HepG2 (cell line): Measurements from ENCODE around the gene BSN. TPM values are rescaled to one million over a fixed set of nuclear protein-coding genes. Genes with fewer than 3 reads are reported as not detected.

Experiments used
- ATAC-seq: fragments of 200-7000 bp; cut with Tn5 transposase; 3 replicates; pipeline ENCODE4 v1.9.1; 2020; ENCODE audit warnings: mild to moderate bottlenecking, moderate library complexity
- BruUV-seq: library from RNA; stranded (reverse); fragments of 400-500 nt; replicated peaks from 2 replicates; lab custom pipeline; 2021; lab: Mats Ljungman, UMichigan
- CTCF ChIA-PET: fragments of 300-600 bp; formaldehyde crosslinking; extraction: SDS; loops from one replicate; lab custom pipeline; 2021; ENCODE audit warnings: low total read pairs, inconsistent platforms, low intra/inter-chr PET ratio; lab: Yijun Ruan, JAX
- POLR2A ChIA-PET: fragments of 350-600 bp; sonication (Branson Sonifier 250); formaldehyde crosslinking; loops from one replicate; lab custom pipeline; 2020; ENCODE audit warnings: antibody characterized with exemption, inconsistent platforms; lab: Yijun Ruan, JAX
- DNase-seq: peaks from one replicate; pipeline ENCODE4 v3.0.0-alpha.2; 2015; ENCODE audit warnings: low spot score
- FAIRE-seq: peaks from 3 replicates; lab custom pipeline; 2011; peaks lifted over from hg19 to GRCh38; lab: Jason Lieb, UNC
- H2AFZ ChIP-seq: one replicate; pipeline ENCODE4 v1.6.1; 2011; ENCODE audit warnings: low read length, inconsistent platforms
- H3K27ac ChIP-seq: fragments of 300-600 bp; 3 replicates; pipeline ENCODE4 v1.8.0; 2011; ENCODE audit warnings: mixed run types, mild to moderate bottlenecking, mixed read lengths, low read length, inconsistent platforms; ENCODE audit not compliant: insufficient read depth; ENCODE audit errors: extremely low read length
- H3K27me3 ChIP-seq, 2 experiments: fragments of 200-600 bp in 1 of 2; 2 replicates in 1 of 2; 3 replicates in 1 of 2; pipeline versions ENCODE4 v1.6.0 to v1.8.0; 2011; ENCODE audit warnings: low read length in 2 of 2, mild to moderate bottlenecking in 2 of 2, moderate library complexity in 2 of 2, inconsistent platforms in 1 of 2; ENCODE audit not compliant: insufficient read depth in 2 of 2, control insufficient read depth in 1 of 2
- H3K36me3 ChIP-seq, 2 experiments: fragments of 200-600 bp in 1 of 2; replicated peaks in 1 of 2; 2 replicates in 1 of 2; 3 replicates in 1 of 2; pipeline versions ENCODE4 v1.5.1 to v1.8.0; 2011; ENCODE audit warnings: low read length in 2 of 2, inconsistent platforms in 1 of 2; ENCODE audit not compliant: insufficient read depth in 2 of 2, control insufficient read depth in 1 of 2
- H3K4me1 ChIP-seq: 2 replicates; pipeline ENCODE4 v1.5.1; 2012; ENCODE audit warnings: low read length, inconsistent platforms; ENCODE audit not compliant: insufficient read depth
- H3K4me2 ChIP-seq: 2 replicates; pipeline ENCODE4 v1.6.0; 2011; ENCODE audit warnings: low read depth, low read length, inconsistent platforms
- H3K4me3 ChIP-seq, 3 experiments: fragments of 200-600 bp in 1 of 3; sonication (generic), shearing (Covaris generic) in 1 of 3; replicated peaks in 1 of 3; 2 replicates each; pipeline ENCODE4 v1.5.1; 2011 to 2016; ENCODE audit warnings: low read length in 3 of 3, inconsistent platforms in 2 of 3, low read depth in 2 of 3, mild to moderate bottlenecking in 2 of 3, control low read depth in 1 of 3, mixed read lengths in 1 of 3; ENCODE audit not compliant: insufficient read depth in 1 of 3
- H3K79me2 ChIP-seq: one replicate; pipeline ENCODE4 v1.6.1; 2011; ENCODE audit warnings: low read length, inconsistent platforms; ENCODE audit not compliant: insufficient read depth
- H3K9ac ChIP-seq: 2 replicates; pipeline ENCODE4 v1.6.0; 2011; ENCODE audit warnings: mild to moderate bottlenecking, low read depth, low read length, inconsistent platforms; ENCODE audit not compliant: insufficient read depth
- H3K9me3 ChIP-seq: 2 replicates; pipeline ENCODE4 v1.5.1; 2012; ENCODE audit warnings: mild to moderate bottlenecking, low read length
- H4K20me1 ChIP-seq: 2 replicates; pipeline ENCODE4 v1.6.0; 2011; ENCODE audit warnings: inconsistent platforms, mild to moderate bottlenecking, low read length, moderate library complexity; ENCODE audit not compliant: insufficient read depth
- BRF2 ChIP-seq: sonication (generic); formaldehyde crosslinking; IDR thresholded peaks from 2 replicates; pipeline ENCODE4 v1.8.1; 2022; ENCODE audit warnings: mild to moderate bottlenecking, missing genetic modification reagents
- RBFOX2 ChIP-seq: fragments of 200-400 bp; formaldehyde crosslinking; IDR thresholded peaks from 2 replicates; pipeline ENCODE4 v1.6.1; 2017; ENCODE audit warnings: low read depth, mild to moderate bottlenecking, low read length
- RBM22 ChIP-seq: fragments of 200-400 bp; formaldehyde crosslinking; optimal IDR thresholded peaks from 2 replicates; pipeline ENCODE3; 2017; ENCODE audit warnings: mild to moderate bottlenecking, low read length, moderate library complexity
- ZNF230 ChIP-seq: sonication (generic); formaldehyde crosslinking; IDR thresholded peaks from 2 replicates; pipeline ENCODE4 v1.4.0; 2020; ENCODE audit warnings: mild to moderate bottlenecking, missing genetic modification reagents
- WGBS: methylation state at CpG from one replicate; pipeline ENCODE4 v1.1.6; 2017; ENCODE audit warnings: low lambda C conversion rate; 5-methylcytosine and 5-hydroxymethylcytosine counted together
- in situ Hi-C: cut with HindIII; loops from 2 replicates; pipeline ENCODE4 v1.10.0; 2017; ENCODE audit warnings: low pct_unique_long_range_greater_than_20kb; ENCODE audit not compliant: extremely low pct_ligation_motif_present
- intact Hi-C: fragments of 100-400 bp; cut with micrococcal nuclease; formaldehyde crosslinking; loops from one replicate; pipeline ENCODE4 v1.10.0; 2022; ENCODE audit not compliant: unreplicated experiment
- polyA plus RNA-seq, 8 experiments: library from polyadenylated mRNA; depleted of rRNA in 3 of 8; stranded (reverse) in 7 of 8; unstranded in 1 of 8; fragments of >200 nt; fragmentation: Illumina TruSeq in 4 of 8; extraction: Trizol in 4 of 8; gene quantifications; 2 replicates each; pipeline versions ENCODE4 v1.2.1 to v1.2.3, GENCODE V29; 2011 to 2016; ENCODE audit warnings: low read depth in 4 of 8, missing spikeins in 1 of 8, mixed read lengths in 1 of 8; ENCODE audit not compliant: insufficient read depth in 1 of 8
- total RNA-seq, 5 experiments: library from RNA; depleted of rRNA; stranded (reverse); fragments of >200 nt; fragmentation: Illumina TruSeq; extraction: Trizol; gene quantifications; 2 replicates each; pipeline ENCODE4 v1.2.3, GENCODE V29; 2016; ENCODE audit warnings: low read depth in 1 of 5
- TF ChIP-seq, protein P1 (sequence below): conservative IDR thresholded peaks from 2 replicates; pipeline ENCODE4 v1.6.1; 2018; ENCODE audit warnings: missing genetic modification reagents

The BSN gene
- total and polyA plus RNA-seq, 2 of the 13 experiments (the other 11 are each of a cell fraction or from before 2014, with no cell fraction given): 0.42 to 0.86 TPM

DNA sequence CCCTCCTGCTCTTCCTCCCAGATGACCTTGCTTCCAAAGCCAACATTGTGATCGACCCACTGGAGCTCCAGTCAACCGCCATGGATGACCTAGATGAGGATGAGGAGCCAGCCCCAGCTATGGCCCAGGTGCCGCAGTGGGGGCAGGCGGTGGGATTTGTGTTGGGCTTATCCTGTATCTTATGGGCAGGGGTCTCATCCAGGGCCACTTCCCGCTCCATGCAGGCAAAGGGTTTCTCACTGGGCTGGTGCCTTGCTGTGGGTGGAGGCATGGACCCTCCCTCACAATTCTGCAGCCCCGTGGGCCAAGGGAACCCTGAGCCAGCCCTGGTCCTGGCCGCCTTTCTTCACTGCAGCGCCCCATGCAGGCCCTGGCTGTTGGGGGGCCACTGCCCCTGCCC lies 150.4 kb downstream of the BSN start:
- ATAC-seq: no peak
- POLR2A ChIA-PET: no interaction called here
- in situ Hi-C loops: loop anchor here (5.0 kb wide), 2 partner anchors 133 to 203 kb away; no protein-coding TSS in a partner anchor

GRCh38 chr3:49705390-49705960 lies 151.2 kb downstream of the BSN start:
- ChIA-PET POLR2A (no interaction called here), CTCF (no interaction called here)
- Histone ChIP-seq H3K9me3 (no peaks in the 10 kb centered on the region), H2AFZ (no peak overlapping the region), H4K20me1 (no peaks in the 10 kb centered on the region), H3K27me3 (no peaks in the 10 kb centered on the region; a peak in 1 of 5 replicates), H3K4me1 (no peaks in the 10 kb centered on the region), H3K27ac (no peak overlapping the region), H3K79me2 (no peaks in the 10 kb centered on the region), H3K4me3 (no peak overlapping the region), H3K9ac (no peak overlapping the region), H3K4me2 (no peak overlapping the region), H3K36me3 (peaks cover 33 to 62% of the 10 kb centered on the region in 2 experiments)
- intact Hi-C loops (no loop called here), in situ Hi-C loops (no loop called here)
- 100% methylated on average over 3 of the region's 17 CpGs for WGBS
- no peak for ATAC-seq
- no TSS peak for BruUV-seq
- FAIRE-seq: no peak
- TF ChIP-seq BRF2 (CRISPR knock-in tag) (no peak), RBM22 (peak; percentile 27)
- DNase-seq: no peak

More for the DNA sequence above, 150.4 kb downstream of the BSN start:
- Histone ChIP-seq H3K4me3 (no peak overlapping the region), H3K79me2 (no peaks in the 10 kb centered on the region), H3K36me3 (peaks cover 34 to 71% of the 10 kb centered on the region in 2 experiments), H3K4me1 (no peaks in the 10 kb centered on the region), H3K9ac (no peak overlapping the region), H3K27me3 (no peaks in the 10 kb centered on the region; a peak in 1 of 5 replicates), H3K27ac (no peak overlapping the region), H3K9me3 (no peaks in the 10 kb centered on the region), H2AFZ (no peak overlapping the region), H3K4me2 (no peak overlapping the region), H4K20me1 (no peaks in the 10 kb centered on the region)
- CTCF ChIA-PET: interaction anchor here (1.7 to 2.3 kb wide), 2 partner anchors 135 to 201 kb away, joined by 7 to 14 read pairs; no protein-coding TSS in a partner anchor
- no TSS peak for BruUV-seq
- FAIRE-seq (no peak), DNase-seq (no peak)
- intact Hi-C loops: no loop called here
- TF ChIP-seq RBFOX2 (0 out of 2 replicates have a peak, but pooled peaks have one; percentile 25), ZNF230 (CRISPR knock-in tag) (no peak)
- TF ChIP-seq, protein P1, sequence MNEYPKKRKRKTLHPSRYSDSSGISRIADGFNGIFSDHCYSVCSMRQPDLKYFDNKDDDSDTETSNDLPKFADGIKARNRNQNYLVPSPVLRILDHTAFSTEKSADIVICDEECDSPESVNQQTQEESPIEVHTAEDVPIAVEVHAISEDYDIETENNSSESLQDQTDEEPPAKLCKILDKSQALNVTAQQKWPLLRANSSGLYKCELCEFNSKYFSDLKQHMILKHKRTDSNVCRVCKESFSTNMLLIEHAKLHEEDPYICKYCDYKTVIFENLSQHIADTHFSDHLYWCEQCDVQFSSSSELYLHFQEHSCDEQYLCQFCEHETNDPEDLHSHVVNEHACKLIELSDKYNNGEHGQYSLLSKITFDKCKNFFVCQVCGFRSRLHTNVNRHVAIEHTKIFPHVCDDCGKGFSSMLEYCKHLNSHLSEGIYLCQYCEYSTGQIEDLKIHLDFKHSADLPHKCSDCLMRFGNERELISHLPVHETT (CRISPR knock-in tag): no peak
- 100% methylated on average over 4 of the region's 8 CpGs for WGBS
